BE2C (cell line): ENCODE data around the gene MRPS5.

Source experiments
- DNase-seq: peaks from one replicate; pipeline ENCODE4 v3.0.0-alpha.2; 2020
- H3K27me3 ChIP-seq: fragments of 250-450 bp; sonication (Bioruptor Pico); 2 replicates; pipeline ENCODE4 v1.5.1; 2020; ENCODE audit warnings: mild to moderate bottlenecking
- H3K36me3 ChIP-seq: fragments of 250-450 bp; sonication (Bioruptor Pico); 2 replicates; pipeline ENCODE4 v1.5.1; 2020; ENCODE audit warnings: mild to moderate bottlenecking
- H3K4me1 ChIP-seq: fragments of 250-450 bp; sonication (Bioruptor Pico); 2 replicates; pipeline ENCODE4 v1.5.1; 2020
- H3K4me3 ChIP-seq: 2 replicates; pipeline ENCODE4 v1.5.1; 2011; ENCODE audit warnings: low read depth, low read length
- H3K9me3 ChIP-seq: fragments of 250-450 bp; sonication (Bioruptor Pico); 2 replicates; pipeline ENCODE4 v1.5.1; 2020
- TF ChIP-seq, protein P1 (sequence below): IDR thresholded peaks from 2 replicates; pipeline ENCODE4 v1.5.1; 2012; ENCODE audit warnings: mild to moderate bottlenecking, low read depth, low read length

The MRPS5 gene

DNA sequence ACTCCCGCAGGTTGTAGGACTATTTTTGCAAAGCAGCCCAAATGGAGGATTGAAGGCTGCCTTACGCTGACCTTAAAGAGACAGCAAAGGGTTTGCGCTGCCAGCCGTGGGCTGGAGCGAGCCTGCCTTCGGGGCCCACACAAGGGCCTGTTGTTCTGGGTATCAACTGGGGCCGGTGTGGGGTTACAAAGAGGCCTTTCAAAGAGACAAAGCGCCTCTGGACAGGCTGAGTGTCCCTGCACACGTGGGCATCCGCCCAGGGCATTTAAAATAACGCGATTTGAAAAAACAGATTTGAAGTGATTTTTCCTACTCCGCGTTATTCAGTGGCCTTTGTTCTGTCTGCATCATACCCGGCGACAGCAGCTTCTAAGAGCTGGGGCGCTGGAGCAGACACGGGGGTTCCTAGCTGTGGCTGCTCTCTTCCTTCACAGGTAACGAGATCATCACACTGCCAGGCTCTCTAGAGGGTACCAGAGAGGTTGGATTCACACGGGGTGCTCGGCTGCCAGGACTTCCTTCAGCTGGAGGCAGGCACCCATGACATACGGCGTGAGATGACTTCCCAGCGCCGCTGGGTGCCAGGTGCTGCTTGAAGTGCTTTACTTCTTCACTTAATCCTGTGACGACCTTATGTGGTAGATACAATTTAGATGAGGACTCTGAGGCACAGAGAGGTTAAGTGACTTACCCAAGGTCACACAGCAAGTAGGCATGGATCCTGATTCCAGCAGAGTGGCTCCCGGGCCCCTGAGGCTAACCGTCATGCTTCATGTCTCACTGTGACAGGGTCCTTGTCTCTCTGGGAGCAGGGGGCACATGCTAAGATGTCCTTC is 63.9 kb downstream of the MRPS5 start:
- H3K4me3 ChIP-seq, result no peak overlapping the region
- H3K27me3 ChIP-seq, result no peaks in the 10 kb centered on the region
- TF ChIP-seq, protein P1, sequence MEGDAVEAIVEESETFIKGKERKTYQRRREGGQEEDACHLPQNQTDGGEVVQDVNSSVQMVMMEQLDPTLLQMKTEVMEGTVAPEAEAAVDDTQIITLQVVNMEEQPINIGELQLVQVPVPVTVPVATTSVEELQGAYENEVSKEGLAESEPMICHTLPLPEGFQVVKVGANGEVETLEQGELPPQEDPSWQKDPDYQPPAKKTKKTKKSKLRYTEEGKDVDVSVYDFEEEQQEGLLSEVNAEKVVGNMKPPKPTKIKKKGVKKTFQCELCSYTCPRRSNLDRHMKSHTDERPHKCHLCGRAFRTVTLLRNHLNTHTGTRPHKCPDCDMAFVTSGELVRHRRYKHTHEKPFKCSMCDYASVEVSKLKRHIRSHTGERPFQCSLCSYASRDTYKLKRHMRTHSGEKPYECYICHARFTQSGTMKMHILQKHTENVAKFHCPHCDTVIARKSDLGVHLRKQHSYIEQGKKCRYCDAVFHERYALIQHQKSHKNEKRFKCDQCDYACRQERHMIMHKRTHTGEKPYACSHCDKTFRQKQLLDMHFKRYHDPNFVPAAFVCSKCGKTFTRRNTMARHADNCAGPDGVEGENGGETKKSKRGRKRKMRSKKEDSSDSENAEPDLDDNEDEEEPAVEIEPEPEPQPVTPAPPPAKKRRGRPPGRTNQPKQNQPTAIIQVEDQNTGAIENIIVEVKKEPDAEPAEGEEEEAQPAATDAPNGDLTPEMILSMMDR, result no peak
- DNase-seq, result no peak
- H3K4me1 ChIP-seq, result no peaks in the 10 kb centered on the region
- H3K9me3 ChIP-seq, result no peaks in the 10 kb centered on the region
- H3K36me3 ChIP-seq, result no peaks in the 10 kb centered on the region

DNA sequence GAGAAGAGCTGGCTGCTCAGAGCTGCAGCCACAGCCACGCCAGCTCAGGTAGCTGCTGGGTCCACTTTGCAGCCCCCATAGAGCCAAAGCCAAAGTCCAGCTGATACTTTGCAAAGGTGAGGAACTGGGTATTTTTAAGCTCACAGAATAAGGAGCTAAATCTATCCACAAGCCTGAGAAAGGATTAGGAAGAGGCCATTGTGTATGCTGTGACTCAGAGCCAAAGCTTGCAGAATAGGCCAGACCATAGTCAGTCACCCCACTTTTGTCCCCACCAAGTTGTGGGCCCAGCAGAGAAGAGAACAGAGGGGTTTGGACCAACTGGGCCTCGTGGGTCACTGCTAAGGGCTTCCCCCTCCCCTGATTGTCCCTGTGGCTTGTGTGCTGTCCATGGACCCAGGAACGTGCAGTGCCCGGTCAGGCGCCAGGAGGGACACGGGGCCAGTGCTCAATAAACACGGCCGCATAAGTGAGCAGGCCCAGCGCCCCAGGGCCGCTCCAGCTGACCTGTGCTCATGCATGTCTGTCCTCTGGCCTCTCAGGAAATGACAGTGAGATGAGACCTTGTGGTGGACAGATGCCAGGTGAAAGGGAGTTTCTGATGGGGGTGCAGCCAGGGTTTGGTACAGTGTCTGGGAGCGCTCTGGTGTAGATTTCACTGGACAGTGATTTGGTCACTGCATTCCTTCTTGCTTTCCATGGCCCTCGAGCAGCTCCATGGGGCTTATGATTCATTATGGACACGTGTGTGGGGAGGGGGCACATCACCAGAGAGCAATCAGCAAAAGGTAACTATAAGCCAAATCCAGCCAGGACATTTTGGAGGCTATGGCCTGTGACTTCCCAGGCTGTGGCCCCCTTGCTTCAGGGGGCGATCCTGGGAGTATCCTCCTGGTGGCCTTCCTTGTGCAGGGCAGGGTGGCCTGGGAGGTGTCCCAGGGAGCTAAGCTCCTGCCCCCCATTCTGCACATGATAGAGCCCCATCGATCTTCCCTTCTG is 64.8 kb downstream of the MRPS5 start:
- H3K36me3 ChIP-seq, result no peaks in the 10 kb centered on the region
- no peaks in the 10 kb centered on the region for H3K9me3 ChIP-seq
- no peak for DNase-seq
- TF ChIP-seq, protein P1, result no peak
- H3K4me3 ChIP-seq, result no peak overlapping the region
- no peaks in the 10 kb centered on the region for H3K4me1 ChIP-seq
- no peaks in the 10 kb centered on the region for H3K27me3 ChIP-seq

DNA sequence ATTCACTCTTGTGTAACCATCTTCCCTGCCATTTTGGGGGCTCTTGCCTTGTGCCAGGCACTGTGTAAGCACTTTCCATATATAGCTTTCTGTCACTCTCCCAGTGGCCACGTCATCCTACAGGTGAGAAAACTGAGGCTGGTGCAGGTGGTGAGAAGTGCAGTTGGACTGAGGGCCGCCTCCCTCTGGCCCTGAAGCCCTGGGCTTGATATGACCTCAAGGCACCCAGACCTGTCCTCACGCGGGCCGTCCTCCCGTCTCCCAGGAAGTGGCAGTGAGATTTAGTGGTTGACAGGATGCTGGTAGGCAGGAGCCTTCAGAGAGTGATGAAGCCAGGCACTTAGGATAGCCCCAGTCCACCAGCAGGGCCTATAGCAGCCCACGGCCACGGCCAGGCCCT is 65.6 kb downstream of the MRPS5 start:
- DNase-seq, result no peak
- TF ChIP-seq, protein P1, result no peak
- H3K4me1 ChIP-seq, result no peaks in the 10 kb centered on the region
- no peaks in the 10 kb centered on the region for H3K27me3 ChIP-seq
- H3K36me3 ChIP-seq, result no peaks in the 10 kb centered on the region
- no peaks in the 10 kb centered on the region for H3K9me3 ChIP-seq
- H3K4me3 ChIP-seq, result no peak overlapping the region

DNA sequence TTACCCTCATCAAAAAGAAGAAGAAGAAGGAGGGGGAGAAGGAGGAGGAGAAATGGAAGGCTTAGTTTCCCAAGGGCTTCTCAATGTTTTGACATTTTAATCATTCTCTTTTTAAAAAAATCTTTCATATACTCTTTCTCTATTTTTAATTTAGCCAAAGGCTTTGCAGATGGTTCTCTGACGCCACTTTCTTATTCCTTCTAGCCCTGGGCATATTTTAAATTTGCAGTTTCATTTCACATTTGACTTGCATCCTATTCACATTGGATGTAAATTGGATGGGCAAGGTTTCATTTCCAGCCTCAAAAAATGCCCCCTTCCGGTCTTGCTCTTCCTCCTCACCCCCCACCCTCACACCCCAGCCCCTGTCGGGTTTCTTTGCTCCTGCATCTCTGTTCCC is 66.3 kb downstream of the MRPS5 start:
- TF ChIP-seq, protein P1, result no peak
- no peaks in the 10 kb centered on the region for H3K4me1 ChIP-seq
- no peaks in the 10 kb centered on the region for H3K27me3 ChIP-seq

DNA sequence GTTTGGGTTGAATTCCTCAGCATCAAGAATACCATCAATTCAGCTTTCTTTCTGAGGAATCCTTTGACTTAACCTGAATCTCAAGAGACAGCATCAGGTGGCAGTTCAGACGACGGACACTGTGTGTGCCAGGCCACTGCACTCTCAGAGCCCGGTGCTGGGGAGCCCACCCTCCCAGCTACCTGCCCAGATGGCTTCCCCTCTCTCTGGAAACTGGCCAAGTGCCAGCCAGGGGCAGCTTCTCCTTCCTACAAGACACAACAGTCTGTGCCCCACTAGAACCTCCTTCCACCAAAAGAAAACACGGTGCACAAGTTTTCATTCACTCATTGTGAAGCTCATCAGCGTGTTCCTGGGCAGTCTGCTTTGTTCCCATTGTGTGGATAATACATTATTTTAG is 67.6 kb downstream of the MRPS5 start:
- no peaks in the 10 kb centered on the region for H3K9me3 ChIP-seq
- no peaks in the 10 kb centered on the region for H3K27me3 ChIP-seq
- H3K4me1 ChIP-seq, result no peaks in the 10 kb centered on the region
- no peaks in the 10 kb centered on the region for H3K36me3 ChIP-seq
- DNase-seq, result no peak
- no peak overlapping the region for H3K4me3 ChIP-seq
- TF ChIP-seq, protein P1, result no peak

More for the DNA sequence above, 66.3 kb downstream of the MRPS5 start:
- no peaks in the 10 kb centered on the region for H3K9me3 ChIP-seq
- H3K4me3 ChIP-seq, result no peak overlapping the region
- no peaks in the 10 kb centered on the region for H3K36me3 ChIP-seq
- no peak for DNase-seq
